Measurements from ENCODE around the gene CCIN. TPM values are rescaled to one million over a fixed set of nuclear protein-coding genes. Genes with fewer than 3 reads are reported as not detected.

The CCIN gene
- total and polyA plus RNA-seq, 9 of the 15 experiments (the other 6 are each of a cell fraction or from before 2014, with no cell fraction given) = not detected

GRCh38 chr9:36207546-36208012 is 38.4 kb downstream of the CCIN start:
- peak; percentile 68 for FAIRE-seq
- Histone ChIP-seq H3K4me1 (replicated peaks in 1 of 2; ENCODE audit: control insufficient read depth in 2 of 2, insufficient read depth in 2 of 2, low read length in 2 of 2) (peaks cover 0 to 15% of the 10 kb centered on the region in 2 experiments; a peak in 3 of 5 replicates), H3K4me3 (no peak overlapping the region), H3K27me3 (ENCODE audit: control insufficient read depth in 2 of 2, insufficient read depth in 2 of 2, low read length in 2 of 2) (no peaks in the 10 kb centered on the region), H3K36me3 (ENCODE audit: control insufficient read depth, insufficient read depth, low read length) (peaks cover 92% of the 10 kb centered on the region), H3K9ac (ENCODE audit: insufficient read depth in 1 of 2, low read depth in 2 of 2, low read length in 2 of 2) (no peak overlapping the region), H3K79me2 (ENCODE audit: control insufficient read depth, insufficient read depth, low read length) (peaks cover 28% of the 10 kb centered on the region), H3K4me2 (ENCODE audit: insufficient read depth, low read length) (peak overlapping the region; percentile 44), H2AFZ (ENCODE audit: low read depth, low read length) (no peak overlapping the region), H4K20me1 (replicated peaks; ENCODE audit: control insufficient read depth, insufficient read depth, low read length) (peaks cover 6% of the 10 kb centered on the region; the same call in 1 of the 2 replicates), H3K27ac (ENCODE audit: extremely low read depth, low read depth, low read length) (peak overlapping the region; percentile 59), H3K9me1 (ENCODE audit: control insufficient read depth, insufficient read depth, low read length) (no peaks in the 10 kb centered on the region), H3K9me3 (replicated peaks; ENCODE audit: control insufficient read depth, insufficient read depth, low read depth, low read length) (no peaks in the 10 kb centered on the region)
- no TSS peak for BruUV-seq (replicated peaks)
- 0% methylated on average over 1 of the region's 1 CpG for WGBS (ENCODE audit: insufficient coverage, low coverage, missing lambda C conversion rate)
- ChIA-PET CTCF (ENCODE audit: low intra/inter-chr PET ratio) (no interaction called here), POLR2A (interaction anchor here (0.7 to 1.7 kb wide), 8 partner anchors 8 to 715 kb away, joined by 3 to 5 read pairs (median 4); partner anchors contain the start of gene CLTA)
- peak; percentile 37; the same call in 2 of the 3 replicates for ATAC-seq
- intact Hi-C loops (cut with micrococcal nuclease) = no loop called here
- peak in 1 of 4 experiments; percentile 21 for DNase-seq (ENCODE audit: extremely low read depth in 1 of 4, low spot score in 3 of 4)
- in situ Hi-C loops (cut with MboI) = no loop called here
- TF ChIP-seq NEUROD1 (IDR thresholded peaks at IDR 0.05; ENCODE audit: borderline replicate concordance, low read depth, low read length, partially characterized antibody) (no peak), MEF2D (tag; conservative IDR thresholded peaks at IDR 0.05; ENCODE audit: low read depth) (no peak), ZBTB34 (CRISPR knock-in tag; IDR thresholded peaks at IDR 0.05) (no peak), ZNF140 (CRISPR knock-in tag; IDR thresholded peaks at IDR 0.05) (no peak), ARID1B (IDR thresholded peaks at IDR 0.05) (peak; percentile 29; the same call in 1 of the 2 replicates), SIRT6 (IDR thresholded peaks at IDR 0.05; ENCODE audit: low read depth, low read length) (no peak), ELK1 (CRISPR knock-in tag; IDR thresholded peaks at IDR 0.05) (no peak), ESRRB (CRISPR knock-in tag; IDR thresholded peaks at IDR 0.05; ENCODE audit: borderline replicate concordance) (no peak), SMARCC2 (IDR thresholded peaks at IDR 0.05; ENCODE audit: low read depth) (0 out of 2 replicates have a peak, but pooled peaks have one; percentile 24), NFE2L1 (tag; IDR thresholded peaks at IDR 0.05; ENCODE audit: borderline replicate concordance, low read depth) (0 out of 2 replicates have a peak, but pooled peaks have one; percentile 43), C11orf30 (IDR thresholded peaks at IDR 0.05; ENCODE audit: low read depth) (peak; percentile 73)

Measured in K562 (cell line).